ENCODE data around the gene LMBRD1. TPM values are rescaled to one million over a fixed set of nuclear protein-coding genes. Genes with fewer than 3 reads are reported as not detected.

Gene LMBRD1
- total and polyA plus RNA-seq, 2 experiments from 2014 or later: 54.3 to 88.6 TPM

- Histone ChIP-seq H3K9me2 (replicated peaks; ENCODE audit: insufficient read depth) (no peaks in the 10 kb centered on the region), H3K27me3 (no peaks in the 10 kb centered on the region), H4K20me1 (ENCODE audit: insufficient read depth, poor library complexity, severe bottlenecking) (no peaks in the 10 kb centered on the region), H3K27ac (no peak overlapping the region), H3K4me1 (ENCODE audit: insufficient read depth) (peaks cover 2% of the 10 kb centered on the region), H3K9me3 (ENCODE audit: low read depth) (no peaks in the 10 kb centered on the region), H3K4me2 (no peak overlapping the region), H2AFZ (no peak overlapping the region), H3K36me3 (replicated peaks; ENCODE audit: insufficient read depth, low read depth) (no peaks in the 10 kb centered on the region), H3K4me3 (no peak overlapping the region), H3K79me2 (no peaks in the 10 kb centered on the region)
- TF ChIP-seq CTCF (IDR thresholded peaks at IDR 0.05; ENCODE audit: poor library complexity) (no peak), EZH2phosphoT487 (IDR thresholded peaks at IDR 0.05; ENCODE audit: low read depth, severe bottlenecking, unreplicated experiment) (no peak), EZH2 (IDR thresholded peaks at IDR 0.05; ENCODE audit: borderline replicate concordance) (no peak)
- DNase-seq (ENCODE audit: low spot score): no peak
- WGBS (ENCODE audit: low lambda C conversion rate, missing lambda C conversion rate): 74% methylated on average over 1 of the region's 1 CpG
Observed at GRCh38 chr6:69841862-69842261, 45.1 kb upstream of the LMBRD1 start.

DNA sequence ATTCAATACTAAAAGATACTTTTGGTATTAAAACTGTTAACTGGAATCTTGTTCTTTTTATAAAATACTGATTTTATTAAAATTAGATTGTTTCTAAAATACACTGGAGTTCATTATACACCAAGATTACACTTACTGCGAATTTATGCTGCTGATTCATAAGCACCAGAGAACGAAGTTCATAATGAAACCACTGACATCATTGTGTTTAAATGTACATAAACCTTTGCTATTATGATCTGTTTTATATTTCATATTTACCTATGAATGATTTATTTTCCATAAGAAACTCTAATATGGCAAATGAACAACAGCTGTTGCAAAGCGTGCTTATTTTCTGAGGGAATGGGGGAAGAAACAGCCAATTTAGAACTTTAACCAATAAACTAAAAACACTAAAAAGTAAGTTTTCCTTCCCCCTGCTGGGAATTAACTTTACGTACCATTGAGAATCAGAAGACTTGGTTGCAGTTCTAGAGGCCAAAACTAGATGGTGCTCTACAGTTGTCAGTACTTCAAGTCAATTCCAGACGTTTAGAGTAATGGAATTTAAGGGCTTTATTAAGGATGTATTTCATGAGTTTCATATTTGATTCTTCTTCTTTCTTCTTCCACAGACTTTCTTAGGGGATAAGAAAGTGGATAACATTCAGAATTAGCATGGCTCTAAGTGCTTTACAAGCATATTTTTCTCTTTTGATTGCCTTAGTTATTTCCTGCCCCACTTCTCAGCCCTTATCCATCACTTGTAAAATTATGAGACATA lies 38.8 kb upstream of the LMBRD1 start:
- H3K9me2 ChIP-seq (replicated peaks; ENCODE audit: insufficient read depth): no peaks in the 10 kb centered on the region
- TF ChIP-seq EZH2 (IDR thresholded peaks at IDR 0.05; ENCODE audit: borderline replicate concordance) (no peak), CTCF (IDR thresholded peaks at IDR 0.05; ENCODE audit: poor library complexity) (peak; percentile 92), EZH2phosphoT487 (IDR thresholded peaks at IDR 0.05; ENCODE audit: low read depth, severe bottlenecking, unreplicated experiment) (no peak)
- H4K20me1 ChIP-seq (ENCODE audit: insufficient read depth, poor library complexity, severe bottlenecking): no peaks in the 10 kb centered on the region
- DNase-seq (ENCODE audit: low spot score): peak; percentile 74
- H3K4me1 ChIP-seq (ENCODE audit: insufficient read depth): no peaks in the 10 kb centered on the region
- WGBS (ENCODE audit: low lambda C conversion rate, missing lambda C conversion rate): 7% methylated on average over 5 of the region's 5 CpGs
- no peak overlapping the region for H3K4me3 ChIP-seq
- H3K27ac ChIP-seq: no peak overlapping the region
- peak overlapping the region; percentile 47 for H3K4me2 ChIP-seq
- no peaks in the 10 kb centered on the region for H3K9me3 ChIP-seq (ENCODE audit: low read depth)
- H3K27me3 ChIP-seq: no peaks in the 10 kb centered on the region
- H2AFZ ChIP-seq: peak overlapping the region; percentile 2
- H3K79me2 ChIP-seq: no peaks in the 10 kb centered on the region
- H3K36me3 ChIP-seq (replicated peaks; ENCODE audit: insufficient read depth, low read depth): no peaks in the 10 kb centered on the region

GRCh38 chr6:69832558-69832957 lies 35.7 kb upstream of the LMBRD1 start:
- H3K4me1 ChIP-seq (ENCODE audit: insufficient read depth): no peaks in the 10 kb centered on the region
- no peaks in the 10 kb centered on the region for H4K20me1 ChIP-seq (ENCODE audit: insufficient read depth, poor library complexity, severe bottlenecking)
- no peaks in the 10 kb centered on the region for H3K9me2 ChIP-seq (replicated peaks; ENCODE audit: insufficient read depth)
- no peaks in the 10 kb centered on the region for H3K79me2 ChIP-seq
- no peak for DNase-seq (ENCODE audit: low spot score)
- H3K27me3 ChIP-seq: no peaks in the 10 kb centered on the region
- H3K36me3 ChIP-seq (replicated peaks; ENCODE audit: insufficient read depth, low read depth): no peaks in the 10 kb centered on the region
- TF ChIP-seq CTCF (IDR thresholded peaks at IDR 0.05; ENCODE audit: poor library complexity) (no peak), EZH2phosphoT487 (IDR thresholded peaks at IDR 0.05; ENCODE audit: low read depth, severe bottlenecking, unreplicated experiment) (no peak), EZH2 (IDR thresholded peaks at IDR 0.05; ENCODE audit: borderline replicate concordance) (no peak)
- no peaks in the 10 kb centered on the region for H3K9me3 ChIP-seq (ENCODE audit: low read depth)
- H3K27ac ChIP-seq: no peak overlapping the region
- no peak overlapping the region for H3K4me2 ChIP-seq
- H2AFZ ChIP-seq: no peak overlapping the region
- H3K4me3 ChIP-seq: no peak overlapping the region

Measured in hepatocyte (in vitro differentiated cells).